Endothelial cell of umbilical vein (primary cell): ENCODE results near the gene MAN1A2. TPM values are rescaled to one million over a fixed set of nuclear protein-coding genes. Genes with fewer than 3 reads are reported as not detected.
"Not testable (repeated sequence)": the region's sequence is repeated elsewhere in the genome, so short reads cannot be mapped to it uniquely, and the experiment has no call there.

Source experiments
- BruUV-seq: library from RNA; stranded (reverse); fragments of 400-500 nt; replicated peaks from 2 replicates; lab custom pipeline; 2021; lab: Mats Ljungman, UMichigan
- CTCF ChIA-PET: fragments of 300-600, 350-600 bp; sonication (Branson Sonifier 250); formaldehyde crosslinking; loops from one replicate; lab custom pipeline; 2021; ENCODE audit warnings: antibody characterized with exemption, inconsistent platforms; lab: Charles Lee
- POLR2A ChIA-PET: fragments of 300-600, 350-600 bp; sonication (Branson Sonifier 250); formaldehyde crosslinking; loops from one replicate; lab custom pipeline; 2021; ENCODE audit warnings: antibody characterized with exemption, inconsistent platforms; lab: Charles Lee
- DNase-seq: peaks from one replicate; pipeline ENCODE4 v3.0.0-alpha.2; 2011; ENCODE audit warnings: low read depth, low spot score
- FAIRE-seq: peaks from 2 replicates; lab custom pipeline; 2011; peaks lifted over from hg19 to GRCh38; lab: Jason Lieb, UNC
- H2AFZ ChIP-seq: 2 replicates; pipeline ENCODE4 v1.6.0; 2012; ENCODE audit warnings: low read depth, low read length, control low read depth, inconsistent platforms
- H3K27ac ChIP-seq: 2 replicates; pipeline ENCODE4 v1.5.1; 2011; ENCODE audit warnings: low read depth, mild to moderate bottlenecking, control low read depth, low read length, moderate library complexity; ENCODE audit not compliant: insufficient read depth
- H3K27me3 ChIP-seq, 2 experiments: 2 replicates each; pipeline versions ENCODE4 v1.6.0 to v1.6.1; 2011; ENCODE audit warnings: low read length in 2 of 2, mixed read lengths in 1 of 2; ENCODE audit not compliant: control insufficient read depth in 2 of 2, insufficient read depth in 2 of 2
- H3K36me3 ChIP-seq, 2 experiments: 2 replicates in 1 of 2; 3 replicates in 1 of 2; pipeline ENCODE4 v1.5.1; 2011; ENCODE audit warnings: low read length in 2 of 2, mild to moderate bottlenecking in 1 of 2, moderate library complexity in 1 of 2; ENCODE audit not compliant: control insufficient read depth in 2 of 2, insufficient read depth in 2 of 2; ENCODE audit errors: extremely low read depth in 1 of 2
- H3K4me1 ChIP-seq: 3 replicates; pipeline ENCODE4 v1.5.1; 2011; ENCODE audit warnings: mild to moderate bottlenecking, low read length; ENCODE audit not compliant: control insufficient read depth, insufficient read depth; ENCODE audit errors: extremely low read depth
- H3K4me2 ChIP-seq: 2 replicates; pipeline ENCODE4 v1.6.1; 2011; ENCODE audit warnings: low read length, control low read depth, mixed read lengths; ENCODE audit not compliant: insufficient read depth
- H3K4me3 ChIP-seq, 3 experiments: fragments of 200-600 bp in 1 of 3; sonication (generic), shearing (Covaris generic) in 1 of 3; replicated peaks in 1 of 3; 2 replicates each; pipeline ENCODE4 v1.5.1; 2011 to 2016; ENCODE audit warnings: control low read depth in 3 of 3, low read length in 3 of 3, mild to moderate bottlenecking in 2 of 3, inconsistent platforms in 1 of 3, low read depth in 1 of 3, moderate library complexity in 1 of 3; ENCODE audit not compliant: insufficient read depth in 1 of 3
- H3K79me2 ChIP-seq: 2 replicates; pipeline ENCODE4 v1.6.0; 2012; ENCODE audit warnings: low read length, inconsistent platforms; ENCODE audit not compliant: control insufficient read depth, insufficient read depth
- H3K9ac ChIP-seq: replicated peaks from 2 replicates; pipeline ENCODE3; 2011; ENCODE audit warnings: low read length, control low read depth; ENCODE audit not compliant: insufficient read depth; ENCODE audit errors: extremely low read depth
- H3K9me1 ChIP-seq: replicated peaks from 3 replicates; pipeline ENCODE4 v1.6.0; 2011; ENCODE audit warnings: mild to moderate bottlenecking, low read length; ENCODE audit not compliant: control insufficient read depth, insufficient read depth; ENCODE audit errors: extremely low read depth
- H3K9me3 ChIP-seq: replicated peaks from 2 replicates; pipeline ENCODE4 v1.5.1; 2012; ENCODE audit warnings: low read length, inconsistent platforms; ENCODE audit not compliant: control insufficient read depth, insufficient read depth
- H4K20me1 ChIP-seq: replicated peaks from 2 replicates; pipeline ENCODE3; 2011; ENCODE audit warnings: mild to moderate bottlenecking, low read length; ENCODE audit not compliant: control insufficient read depth, insufficient read depth; ENCODE audit errors: extremely low read depth
- EZH2 ChIP-seq: IDR thresholded peaks from 2 replicates; pipeline ENCODE4 v1.6.1; 2012; ENCODE audit warnings: borderline replicate concordance, low read depth, mild to moderate bottlenecking, moderate library complexity, low read length, inconsistent platforms; ENCODE audit not compliant: severe bottlenecking
- FOS ChIP-seq: IDR thresholded peaks from 2 replicates; pipeline ENCODE4 v1.6.1; 2011; ENCODE audit warnings: mild to moderate bottlenecking, low read length, moderate library complexity, borderline replicate concordance; ENCODE audit not compliant: insufficient read depth
- GATA2 ChIP-seq: IDR thresholded peaks from 2 replicates; pipeline ENCODE4 v1.7.0; 2011; ENCODE audit warnings: low read depth, mild to moderate bottlenecking, moderate library complexity, mixed read lengths, low read length; ENCODE audit not compliant: insufficient read length, insufficient read depth
- JUN ChIP-seq: IDR thresholded peaks from 2 replicates; pipeline ENCODE4 v1.6.1; 2011; ENCODE audit warnings: borderline replicate concordance, low read depth; ENCODE audit not compliant: insufficient read length, insufficient read depth
- MYC ChIP-seq: IDR thresholded peaks from one replicate; pipeline ENCODE4 v1.6.1; 2011; ENCODE audit warnings: mild to moderate bottlenecking, low read depth, low read length
- POLR2A ChIP-seq: IDR thresholded peaks from 2 replicates; pipeline ENCODE4 v1.6.1; 2012; ENCODE audit warnings: low read depth, mild to moderate bottlenecking, control low read depth, low read length
- POLR2AphosphoS5 ChIP-seq: IDR thresholded peaks from 2 replicates; pipeline ENCODE4 v1.6.1; 2012; ENCODE audit warnings: low read depth, mild to moderate bottlenecking, control low read depth, low read length, moderate library complexity; ENCODE audit not compliant: insufficient read depth
- dilution Hi-C: fragments of 300-500 bp; cut with MboI; formaldehyde crosslinking; loops from one replicate; pipeline ENCODE4 v1.15.0; 2019; ENCODE audit warnings: low sequenced_read_pairs; ENCODE audit not compliant: extremely low pct_ligation_motif_present
- intact Hi-C: fragments of 100-400 bp; cut with micrococcal nuclease; formaldehyde crosslinking; loops from one replicate; pipeline ENCODE4 v1.10.0; 2022
- polyA plus RNA-seq, 4 experiments: library from polyadenylated mRNA; depleted of rRNA in 3 of 4; stranded (reverse) in 3 of 4; unstranded in 1 of 4; fragments of >200 nt; gene quantifications; 2 replicates each; pipeline versions ENCODE4 v1.2.1 to v1.2.3, GENCODE V29; 2011 to 2012; ENCODE audit warnings: missing spikeins in 1 of 4
- total RNA-seq: library from RNA; stranded (reverse); gene quantifications from 2 replicates; pipeline ENCODE4 v1.2.3, GENCODE V29; 2021
- TF ChIP-seq, protein P1 (sequence below): IDR thresholded peaks from 2 replicates; pipeline ENCODE4 v1.6.1; 2011; ENCODE audit not compliant: insufficient read depth, insufficient read length
- TF ChIP-seq, protein P2 (sequence below), 2 donors: IDR thresholded peaks; 1 replicate in 1 of 2; 2 replicates in 1 of 2; pipeline ENCODE4 v1.5.1; 2011; ENCODE audit warnings: low read length in 2 of 2, mild to moderate bottlenecking in 2 of 2, moderate library complexity in 2 of 2, control low read depth in 1 of 2, inconsistent platforms in 1 of 2, low read depth in 1 of 2; ENCODE audit not compliant: insufficient read depth in 1 of 2; ENCODE audit errors: extremely low read depth in 1 of 2

The MAN1A2 gene
- total and polyA plus RNA-seq, 2 donors (not counting 3 experiments of a cell fraction or from before 2014, with no cell fraction given): 13.5 to 36.2 TPM

DNA sequence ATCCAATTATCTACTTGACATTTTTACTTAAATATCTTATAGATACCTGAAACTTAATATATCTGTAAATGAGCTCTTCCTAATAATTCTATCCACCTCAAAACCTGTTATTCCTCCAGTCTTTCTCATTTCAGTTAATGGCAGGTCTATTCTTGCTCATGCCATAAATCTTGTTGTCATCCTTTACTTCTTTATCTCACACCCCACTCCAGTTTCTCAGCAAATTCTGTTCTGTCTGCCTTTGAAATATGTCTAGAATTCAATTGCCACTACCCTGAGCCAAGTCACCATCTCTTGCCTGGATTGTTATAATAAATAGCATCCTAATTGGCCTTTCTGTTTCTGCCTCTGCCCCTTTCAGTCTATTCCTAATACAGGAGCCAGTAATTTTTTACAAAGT, 105.8 kb downstream of the MAN1A2 start:
- intact Hi-C loops: no loop called here
- H3K4me3 ChIP-seq: no peak overlapping the region
- H3K27ac ChIP-seq: no peak overlapping the region
- TF ChIP-seq MYC (no peak), JUN (no peak), POLR2AphosphoS5 (no peak), FOS (no peak), POLR2A (no peak), GATA2 (no peak), EZH2 (no peak)
- TF ChIP-seq, protein P1, sequence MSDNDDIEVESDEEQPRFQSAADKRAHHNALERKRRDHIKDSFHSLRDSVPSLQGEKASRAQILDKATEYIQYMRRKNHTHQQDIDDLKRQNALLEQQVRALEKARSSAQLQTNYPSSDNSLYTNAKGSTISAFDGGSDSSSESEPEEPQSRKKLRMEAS: no peak
- TF ChIP-seq, protein P2, sequence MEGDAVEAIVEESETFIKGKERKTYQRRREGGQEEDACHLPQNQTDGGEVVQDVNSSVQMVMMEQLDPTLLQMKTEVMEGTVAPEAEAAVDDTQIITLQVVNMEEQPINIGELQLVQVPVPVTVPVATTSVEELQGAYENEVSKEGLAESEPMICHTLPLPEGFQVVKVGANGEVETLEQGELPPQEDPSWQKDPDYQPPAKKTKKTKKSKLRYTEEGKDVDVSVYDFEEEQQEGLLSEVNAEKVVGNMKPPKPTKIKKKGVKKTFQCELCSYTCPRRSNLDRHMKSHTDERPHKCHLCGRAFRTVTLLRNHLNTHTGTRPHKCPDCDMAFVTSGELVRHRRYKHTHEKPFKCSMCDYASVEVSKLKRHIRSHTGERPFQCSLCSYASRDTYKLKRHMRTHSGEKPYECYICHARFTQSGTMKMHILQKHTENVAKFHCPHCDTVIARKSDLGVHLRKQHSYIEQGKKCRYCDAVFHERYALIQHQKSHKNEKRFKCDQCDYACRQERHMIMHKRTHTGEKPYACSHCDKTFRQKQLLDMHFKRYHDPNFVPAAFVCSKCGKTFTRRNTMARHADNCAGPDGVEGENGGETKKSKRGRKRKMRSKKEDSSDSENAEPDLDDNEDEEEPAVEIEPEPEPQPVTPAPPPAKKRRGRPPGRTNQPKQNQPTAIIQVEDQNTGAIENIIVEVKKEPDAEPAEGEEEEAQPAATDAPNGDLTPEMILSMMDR (IDR thresholded peaks at IDR 0.05; ENCODE audit: extremely low read depth in 1 of 2, insufficient read depth in 1 of 2, low read depth in 1 of 2, low read length in 2 of 2): no peak
- no peak for FAIRE-seq
- no peaks in the 10 kb centered on the region for H3K36me3 ChIP-seq
- DNase-seq: no peak
- no peaks in the 10 kb centered on the region for H3K9me3 ChIP-seq
- H3K4me2 ChIP-seq: no peak overlapping the region
- dilution Hi-C loops: no loop called here
- H3K27me3 ChIP-seq: no peaks in the 10 kb centered on the region
- ChIA-PET CTCF (no interaction called here), POLR2A (no interaction called here)
- no peaks in the 10 kb centered on the region for H4K20me1 ChIP-seq
- no peaks in the 10 kb centered on the region for H3K79me2 ChIP-seq
- H3K9ac ChIP-seq: no peak overlapping the region
- H3K9me1 ChIP-seq: no peaks in the 10 kb centered on the region
- H2AFZ ChIP-seq: no peak overlapping the region
- H3K4me1 ChIP-seq: peaks cover 1% of the 10 kb centered on the region
- no TSS peak for BruUV-seq

DNA sequence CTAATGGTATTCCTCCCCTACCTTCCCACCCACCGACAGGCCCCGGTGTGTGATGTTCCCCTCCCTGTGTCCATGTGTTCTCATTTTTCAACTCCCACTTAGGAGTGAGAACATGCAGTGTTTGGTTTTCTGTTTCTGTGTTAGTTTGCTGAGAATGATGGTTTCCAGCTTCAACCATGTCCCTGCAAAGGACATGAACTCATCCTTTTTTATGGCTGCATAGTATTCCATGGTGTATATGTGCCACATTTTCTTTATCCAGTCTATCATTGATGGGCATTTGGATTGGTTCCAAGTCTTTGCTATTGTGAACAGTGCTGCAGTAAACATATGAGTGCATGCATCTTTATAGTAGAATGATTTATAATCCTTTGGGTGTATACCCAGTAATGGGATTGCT, 108.2 kb downstream of the MAN1A2 start:
- CTCF ChIA-PET, H3K9ac ChIP-seq, H2AFZ ChIP-seq, H3K4me1 ChIP-seq, H3K27ac ChIP-seq, FAIRE-seq, H3K27me3 ChIP-seq, BruUV-seq, H3K9me3 ChIP-seq, H3K4me2 ChIP-seq, dilution Hi-C loops, intact Hi-C loops, H3K79me2 ChIP-seq, H4K20me1 ChIP-seq, H3K36me3 ChIP-seq, H3K4me3 ChIP-seq, POLR2A ChIA-PET, DNase-seq, H3K9me1 ChIP-seq: not testable (repeated sequence)
